Activated CD4-positive, alpha-beta memory T cell treated with anti-CD3 and anti-CD28 coated beads for 36 hours (primary cell): ENCODE data around the gene MYO16. TPM values are rescaled to one million over a fixed set of nuclear protein-coding genes. Genes with fewer than 3 reads are reported as not detected.

Experiments used
- CTCF ChIA-PET: fragments of 350-600 bp; sonication (Branson Sonifier 250); formaldehyde crosslinking; loops from one replicate; lab custom pipeline; 2021; ENCODE audit warnings: antibody characterized with exemption, inconsistent platforms; lab: Charles Lee
- POLR2A ChIA-PET: fragments of 350-600 bp; sonication (Branson Sonifier 250); formaldehyde crosslinking; loops from one replicate; lab custom pipeline; 2021; ENCODE audit warnings: antibody characterized with exemption; lab: Charles Lee
- DNase-seq: peaks from one replicate; pipeline ENCODE4 v3.0.0-alpha.2; 2020
- H3K27ac Mint-ChIP-seq: one replicate; pipeline ENCODE4 v1.8.0; 2021; ENCODE audit warnings: mixed read lengths
- H3K27me3 Mint-ChIP-seq: one replicate; pipeline ENCODE4 v1.8.0; 2021; ENCODE audit warnings: mixed read lengths
- H3K36me3 Mint-ChIP-seq: one replicate; pipeline ENCODE4 v1.8.0; 2021; ENCODE audit warnings: mixed read lengths
- H3K4me1 Mint-ChIP-seq: one replicate; pipeline ENCODE4 v1.8.0; 2021; ENCODE audit warnings: low read depth, mixed read lengths
- H3K4me3 Mint-ChIP-seq: one replicate; pipeline ENCODE4 v1.8.0; 2021; ENCODE audit warnings: mild to moderate bottlenecking, mixed read lengths
- H3K9me3 Mint-ChIP-seq: one replicate; pipeline ENCODE4 v1.8.0; 2021; ENCODE audit warnings: mixed read lengths
- intact Hi-C: fragments of 100-400 bp; cut with micrococcal nuclease; formaldehyde crosslinking; loops from one replicate; pipeline ENCODE4 v1.15.1; 2023
- total RNA-seq, 2 experiments: library from RNA; stranded (reverse); gene quantifications; one replicate each; pipeline ENCODE4 v1.2.3, GENCODE V29; 2021

The MYO16 gene
- total RNA-seq, 2 experiments from 2014 or later: 0.07 to 0.10 TPM

GRCh38 chr13:109114162-109114561, 484.8 kb downstream of the MYO16 start:
- no peak overlapping the region for H3K4me3 Mint-ChIP-seq
- DNase-seq: no peak
- intact Hi-C loops: no loop called here
- H3K27me3 Mint-ChIP-seq: no peaks in the 10 kb centered on the region
- peaks cover 13% of the 10 kb centered on the region for H3K4me1 Mint-ChIP-seq
- H3K27ac Mint-ChIP-seq: no peak overlapping the region
- H3K36me3 Mint-ChIP-seq: no peaks in the 10 kb centered on the region
- ChIA-PET POLR2A (no interaction called here), CTCF (no interaction called here)
- no peaks in the 10 kb centered on the region for H3K9me3 Mint-ChIP-seq

GRCh38 chr13:109114991-109115390, 485.6 kb downstream of the MYO16 start:
- POLR2A ChIA-PET: no interaction called here
- H3K36me3 Mint-ChIP-seq: no peaks in the 10 kb centered on the region
- H3K9me3 Mint-ChIP-seq: no peaks in the 10 kb centered on the region

GRCh38 chr13:109118521-109118920, 489.1 kb downstream of the MYO16 start:
- ChIA-PET CTCF (no interaction called here), POLR2A (no interaction called here)
- intact Hi-C loops: no loop called here
- Mint-ChIP-seq H3K27ac (no peak overlapping the region), H3K4me1 (peaks cover 4% of the 10 kb centered on the region), H3K36me3 (no peaks in the 10 kb centered on the region), H3K9me3 (no peaks in the 10 kb centered on the region), H3K4me3 (no peak overlapping the region), H3K27me3 (no peaks in the 10 kb centered on the region)
- DNase-seq: no peak

More at GRCh38 chr13:109114991-109115390, 485.6 kb downstream of the MYO16 start:
- peaks cover 13% of the 10 kb centered on the region for H3K4me1 Mint-ChIP-seq
- DNase-seq: no peak
- no peaks in the 10 kb centered on the region for H3K27me3 Mint-ChIP-seq
- CTCF ChIA-PET: interaction anchor here (0.6 kb wide), 1 partner anchor 1106 kb away, joined by 4 read pairs; no protein-coding TSS in a partner anchor
- no peak overlapping the region for H3K4me3 Mint-ChIP-seq
- intact Hi-C loops: no loop called here
- no peak overlapping the region for H3K27ac Mint-ChIP-seq

GRCh38 chr13:109119896-109120295, 490.5 kb downstream of the MYO16 start:
- ChIA-PET POLR2A (no interaction called here), CTCF (no interaction called here)
- Mint-ChIP-seq H3K4me1 (no peaks in the 10 kb centered on the region), H3K36me3 (no peaks in the 10 kb centered on the region), H3K27me3 (no peaks in the 10 kb centered on the region), H3K9me3 (no peaks in the 10 kb centered on the region), H3K4me3 (no peak overlapping the region), H3K27ac (no peak overlapping the region)
- DNase-seq: no peak
- intact Hi-C loops: no loop called here

GRCh38 chr13:109121826-109122225, 492.4 kb downstream of the MYO16 start:
- H3K27ac Mint-ChIP-seq: no peak overlapping the region
- no peak for DNase-seq
- no peaks in the 10 kb centered on the region for H3K4me1 Mint-ChIP-seq
- ChIA-PET CTCF (no interaction called here), POLR2A (no interaction called here)
- H3K27me3 Mint-ChIP-seq: no peaks in the 10 kb centered on the region
- no peaks in the 10 kb centered on the region for H3K9me3 Mint-ChIP-seq
- H3K4me3 Mint-ChIP-seq: no peak overlapping the region
- intact Hi-C loops: no loop called here
- no peaks in the 10 kb centered on the region for H3K36me3 Mint-ChIP-seq

GRCh38 chr13:109123971-109124370, 494.6 kb downstream of the MYO16 start:
- POLR2A ChIA-PET: no interaction called here
- CTCF ChIA-PET: no interaction called here

GRCh38 chr13:109126178-109126577, 496.8 kb downstream of the MYO16 start:
- no peaks in the 10 kb centered on the region for H3K27me3 Mint-ChIP-seq
- no peak for DNase-seq
- H3K27ac Mint-ChIP-seq: no peak overlapping the region
- ChIA-PET POLR2A (no interaction called here), CTCF (interaction anchor here (1.0 kb wide), 1 partner anchor 20 kb away, joined by 3 read pairs; no protein-coding TSS in a partner anchor)
- no peak overlapping the region for H3K4me3 Mint-ChIP-seq
- no peaks in the 10 kb centered on the region for H3K36me3 Mint-ChIP-seq
- intact Hi-C loops: no loop called here
- no peaks in the 10 kb centered on the region for H3K4me1 Mint-ChIP-seq
- H3K9me3 Mint-ChIP-seq: no peaks in the 10 kb centered on the region

More at GRCh38 chr13:109123971-109124370, 494.6 kb downstream of the MYO16 start:
- intact Hi-C loops: no loop called here
- DNase-seq: no peak
- no peaks in the 10 kb centered on the region for H3K27me3 Mint-ChIP-seq
- H3K27ac Mint-ChIP-seq: no peak overlapping the region
- H3K4me3 Mint-ChIP-seq: no peak overlapping the region
- no peaks in the 10 kb centered on the region for H3K9me3 Mint-ChIP-seq
- no peaks in the 10 kb centered on the region for H3K36me3 Mint-ChIP-seq
- no peaks in the 10 kb centered on the region for H3K4me1 Mint-ChIP-seq

GRCh38 chr13:109126891-109127641, 497.7 kb downstream of the MYO16 start:
- CTCF ChIA-PET: no interaction called here
- Mint-ChIP-seq H3K9me3 (no peaks in the 10 kb centered on the region), H3K4me1 (no peaks in the 10 kb centered on the region), H3K4me3 (no peak overlapping the region), H3K36me3 (no peaks in the 10 kb centered on the region), H3K27ac (no peak overlapping the region), H3K27me3 (no peaks in the 10 kb centered on the region)
- POLR2A ChIA-PET: no interaction called here
- DNase-seq: no peak
- intact Hi-C loops: no loop called here

- Mint-ChIP-seq H3K36me3 (no peaks in the 10 kb centered on the region), H3K27ac (no peak overlapping the region), H3K4me1 (no peaks in the 10 kb centered on the region), H3K9me3 (no peaks in the 10 kb centered on the region), H3K27me3 (no peaks in the 10 kb centered on the region), H3K4me3 (no peak overlapping the region)
- intact Hi-C loops: no loop called here
- POLR2A ChIA-PET: no interaction called here
- no peak for DNase-seq
- CTCF ChIA-PET: no interaction called here
These were observed 498.7 kb downstream of the MYO16 start for GRCh38 chr13:109128121-109128520.

GRCh38 chr13:109130093-109130835, 500.9 kb downstream of the MYO16 start:
- no peaks in the 10 kb centered on the region for H3K4me1 Mint-ChIP-seq

GRCh38 chr13:109131698-109132257, 502.4 kb downstream of the MYO16 start:
- Mint-ChIP-seq H3K36me3 (no peaks in the 10 kb centered on the region), H3K9me3 (no peaks in the 10 kb centered on the region), H3K27ac (no peak overlapping the region), H3K27me3 (no peaks in the 10 kb centered on the region), H3K4me1 (no peaks in the 10 kb centered on the region), H3K4me3 (no peak overlapping the region)
- intact Hi-C loops: loop anchor here (10.0 kb wide), 1 partner anchor 167 kb away; no protein-coding TSS in a partner anchor
- POLR2A ChIA-PET: no interaction called here
- no peak for DNase-seq
- CTCF ChIA-PET: no interaction called here

More at GRCh38 chr13:109130093-109130835, 500.9 kb downstream of the MYO16 start:
- Mint-ChIP-seq H3K9me3 (no peaks in the 10 kb centered on the region), H3K4me3 (no peak overlapping the region), H3K27ac (no peak overlapping the region), H3K36me3 (no peaks in the 10 kb centered on the region), H3K27me3 (no peaks in the 10 kb centered on the region)
- CTCF ChIA-PET: no interaction called here
- POLR2A ChIA-PET: no interaction called here
- no peak for DNase-seq
- intact Hi-C loops: loop anchor here (10.0 kb wide), 1 partner anchor 165 kb away; no protein-coding TSS in a partner anchor

GRCh38 chr13:109135018-109135417, 505.6 kb downstream of the MYO16 start:
- intact Hi-C loops: loop anchor here (10.0 kb wide), 1 partner anchor 170 kb away; no protein-coding TSS in a partner anchor
- Mint-ChIP-seq H3K27ac (no peak overlapping the region), H3K36me3 (no peaks in the 10 kb centered on the region), H3K9me3 (no peaks in the 10 kb centered on the region), H3K27me3 (peaks cover 9% of the 10 kb centered on the region), H3K4me3 (no peak overlapping the region), H3K4me1 (no peaks in the 10 kb centered on the region)
- POLR2A ChIA-PET: no interaction called here
- CTCF ChIA-PET: no interaction called here
- no peak for DNase-seq
